Osteoblast (primary cell): ENCODE results near the gene RADIL. TPM values are rescaled to one million over a fixed set of nuclear protein-coding genes. Genes with fewer than 3 reads are reported as not detected.
A peak's percentile ranks its signal among the peaks of the same experiment; 100 is the strongest.

Experiments used
- DNase-seq: peaks from one replicate; pipeline ENCODE4 v3.0.0; 2011; ENCODE audit warnings: low spot score, mixed read lengths; ENCODE audit not compliant: insufficient read length; ENCODE audit errors: missing footprints
- H2AFZ ChIP-seq: 2 replicates; pipeline ENCODE4 v1.6.0; 2011; ENCODE audit warnings: mild to moderate bottlenecking, low read length
- H3K27ac ChIP-seq: 2 replicates; pipeline ENCODE4 v1.5.1; 2011; ENCODE audit warnings: mild to moderate bottlenecking, low read depth, low read length, moderate library complexity
- H3K27me3 ChIP-seq: 2 replicates; pipeline ENCODE4 v1.6.0; 2012; ENCODE audit warnings: mild to moderate bottlenecking, control low read depth, inconsistent platforms, low read length, moderate library complexity; ENCODE audit not compliant: insufficient read depth
- H3K36me3 ChIP-seq: 2 replicates; pipeline ENCODE4 v1.5.1; 2011; ENCODE audit warnings: mild to moderate bottlenecking, low read length, control low read depth, moderate library complexity; ENCODE audit not compliant: insufficient read depth
- H3K4me1 ChIP-seq: 2 replicates; pipeline ENCODE4 v1.5.1; 2011; ENCODE audit warnings: mild to moderate bottlenecking, low read length, control low read depth, moderate library complexity; ENCODE audit not compliant: insufficient read depth
- H3K4me2 ChIP-seq: 2 replicates; pipeline ENCODE4 v1.6.0; 2011; ENCODE audit warnings: mild to moderate bottlenecking, low read length; ENCODE audit not compliant: insufficient read depth
- H3K4me3 ChIP-seq: fragments of 200-600 bp; sonication (generic); 3 replicates; pipeline ENCODE4 v1.5.1; 2012; ENCODE audit warnings: mild to moderate bottlenecking, low read length, inconsistent platforms; ENCODE audit not compliant: insufficient read depth
- H3K79me2 ChIP-seq: 2 replicates; pipeline ENCODE4 v1.6.0; 2012; ENCODE audit warnings: mild to moderate bottlenecking, low read length, control low read depth, inconsistent platforms; ENCODE audit not compliant: insufficient read depth
- H3K9me3 ChIP-seq: 2 replicates; pipeline ENCODE4 v1.5.1; 2011; ENCODE audit warnings: low read depth, low read length, control low read depth
- H4K20me1 ChIP-seq: 2 replicates; pipeline ENCODE4 v1.6.0; 2012; ENCODE audit warnings: mild to moderate bottlenecking, low read length, control low read depth; ENCODE audit not compliant: insufficient read depth
- CTCF ChIP-seq: IDR thresholded peaks from 2 replicates; pipeline ENCODE4 v1.5.1; 2011; ENCODE audit warnings: mild to moderate bottlenecking, low read depth, low read length, moderate library complexity; ENCODE audit errors: extremely low read depth
- total RNA-seq: library from RNA; depleted of rRNA; stranded (reverse); fragments of >200 nt; gene quantifications from 2 replicates; pipeline ENCODE4 v1.2.3, GENCODE V29; 2012

RADIL gene
- total RNA-seq, 1 donor = 1.1 TPM

- DNase-seq = no peak
- no peak overlapping the region for H3K4me3 ChIP-seq
- no peak for TF ChIP-seq CTCF
- H2AFZ ChIP-seq = peak overlapping the region; percentile 14
- H3K9me3 ChIP-seq = no peaks in the 10 kb centered on the region
- H4K20me1 ChIP-seq = no peaks in the 10 kb centered on the region
- no peaks in the 10 kb centered on the region for H3K27me3 ChIP-seq
- no peak overlapping the region for H3K27ac ChIP-seq
- H3K36me3 ChIP-seq = no peaks in the 10 kb centered on the region
- no peaks in the 10 kb centered on the region for H3K4me1 ChIP-seq
- H3K79me2 ChIP-seq = no peaks in the 10 kb centered on the region
- no peak overlapping the region for H3K4me2 ChIP-seq
These were observed 31.8 kb downstream of the RADIL start for GRCh38 chr7:4851459-4852422.

GRCh38 chr7:4850262-4850795 is 33.2 kb downstream of the RADIL start:
- H3K27ac ChIP-seq = no peak overlapping the region
- no peaks in the 10 kb centered on the region for H3K36me3 ChIP-seq
- no peak for DNase-seq
- no peaks in the 10 kb centered on the region for H3K27me3 ChIP-seq
- H4K20me1 ChIP-seq = no peaks in the 10 kb centered on the region
- no peak overlapping the region for H3K4me3 ChIP-seq
- no peaks in the 10 kb centered on the region for H3K9me3 ChIP-seq
- H3K79me2 ChIP-seq = no peaks in the 10 kb centered on the region
- no peaks in the 10 kb centered on the region for H3K4me1 ChIP-seq
- H3K4me2 ChIP-seq = no peak overlapping the region
- TF ChIP-seq CTCF = no peak
- H2AFZ ChIP-seq = no peak overlapping the region

GRCh38 chr7:4849390-4849789 is 34.1 kb downstream of the RADIL start:
- Histone ChIP-seq H3K27me3 (no peaks in the 10 kb centered on the region), H3K79me2 (no peaks in the 10 kb centered on the region), H3K4me2 (no peak overlapping the region), H3K27ac (no peak overlapping the region), H2AFZ (no peak overlapping the region), H3K4me3 (no peak overlapping the region), H3K36me3 (no peaks in the 10 kb centered on the region), H4K20me1 (no peaks in the 10 kb centered on the region), H3K4me1 (no peaks in the 10 kb centered on the region), H3K9me3 (no peaks in the 10 kb centered on the region)
- TF ChIP-seq CTCF = peak; percentile 31
- DNase-seq = no peak

GRCh38 chr7:4845740-4846142 is 37.8 kb downstream of the RADIL start:
- no peak for DNase-seq
- peak; percentile 26 for TF ChIP-seq CTCF
- peak overlapping the region; percentile 78 for H2AFZ ChIP-seq
- H3K9me3 ChIP-seq = no peaks in the 10 kb centered on the region
- peak overlapping the region; percentile 39 for H3K4me3 ChIP-seq
- no peaks in the 10 kb centered on the region for H4K20me1 ChIP-seq
- no peaks in the 10 kb centered on the region for H3K4me1 ChIP-seq
- H3K27me3 ChIP-seq = no peaks in the 10 kb centered on the region
- peak overlapping the region; percentile 64 for H3K4me2 ChIP-seq
- no peaks in the 10 kb centered on the region for H3K79me2 ChIP-seq
- no peaks in the 10 kb centered on the region for H3K36me3 ChIP-seq
- no peak overlapping the region for H3K27ac ChIP-seq
